Measurements from ENCODE around the gene LDB3.

DNA sequence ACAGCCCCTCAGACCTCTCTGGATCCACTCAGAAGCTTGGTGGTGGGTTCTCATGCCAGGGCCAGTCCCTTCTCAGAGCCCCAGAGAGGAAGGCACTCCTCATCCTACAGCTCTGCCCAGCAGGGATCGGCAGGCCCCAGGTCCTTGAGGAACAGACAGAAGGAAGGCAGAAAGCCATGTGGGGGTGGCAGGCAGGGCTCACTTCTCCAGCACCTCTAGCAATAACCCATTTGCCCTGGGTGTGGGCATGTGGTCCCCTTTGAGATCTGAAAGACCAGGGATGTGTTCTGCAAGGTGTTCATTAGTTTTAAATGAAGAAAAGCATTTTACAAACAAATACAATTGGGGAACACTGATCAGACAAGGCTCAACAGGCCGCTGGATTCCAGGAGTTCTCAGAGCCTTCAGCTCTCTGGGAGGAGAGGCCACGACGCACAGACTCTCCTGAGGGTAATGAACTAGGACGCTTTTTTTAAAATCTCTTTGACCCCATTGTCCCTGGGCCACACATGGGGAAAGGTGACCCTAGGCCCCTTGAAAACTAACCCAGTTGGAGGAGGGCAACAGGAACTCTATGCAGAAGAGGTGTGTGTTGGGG, 40.6 kb downstream of the LDB3 start:
- no peak for TF ChIP-seq OSR1 (CRISPR knock-in tag; IDR thresholded peaks at IDR 0.05)
- no peak for TF ChIP-seq ZNF70 (CRISPR knock-in tag; IDR thresholded peaks at IDR 0.05)
- TF ChIP-seq, protein P1, sequence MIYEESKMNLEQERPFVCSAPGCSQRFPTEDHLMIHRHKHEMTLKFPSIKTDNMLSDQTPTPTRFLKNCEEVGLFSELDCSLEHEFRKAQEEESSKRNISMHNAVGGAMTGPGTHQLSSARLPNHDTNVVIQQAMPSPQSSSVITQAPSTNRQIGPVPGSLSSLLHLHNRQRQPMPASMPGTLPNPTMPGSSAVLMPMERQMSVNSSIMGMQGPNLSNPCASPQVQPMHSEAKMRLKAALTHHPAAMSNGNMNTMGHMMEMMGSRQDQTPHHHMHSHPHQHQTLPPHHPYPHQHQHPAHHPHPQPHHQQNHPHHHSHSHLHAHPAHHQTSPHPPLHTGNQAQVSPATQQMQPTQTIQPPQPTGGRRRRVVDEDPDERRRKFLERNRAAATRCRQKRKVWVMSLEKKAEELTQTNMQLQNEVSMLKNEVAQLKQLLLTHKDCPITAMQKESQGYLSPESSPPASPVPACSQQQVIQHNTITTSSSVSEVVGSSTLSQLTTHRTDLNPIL (CRISPR knock-in tag; IDR thresholded peaks at IDR 0.05; ENCODE audit: low read depth) = no peak
- TF ChIP-seq RARB (CRISPR knock-in tag; IDR thresholded peaks at IDR 0.05) = no peak
- TF ChIP-seq ZFP30 (CRISPR knock-in tag; IDR thresholded peaks at IDR 0.05) = no peak
- TF ChIP-seq ZFP3 (CRISPR knock-in tag; IDR thresholded peaks at IDR 0.05) = no peak
